CD4-positive, alpha-beta memory T cell (primary cell): Measurements from ENCODE around the gene FCRL3. TPM values are rescaled to one million over a fixed set of nuclear protein-coding genes. Genes with fewer than 3 reads are reported as not detected.

ENCODE experiments used
- CTCF ChIA-PET: fragments of 350-600 bp; sonication (Branson Sonifier 250); formaldehyde crosslinking; loops from one replicate; lab custom pipeline; 2021; ENCODE audit warnings: inconsistent platforms; ENCODE audit not compliant: partially characterized antibody; lab: Charles Lee
- POLR2A ChIA-PET: fragments of 350-600 bp; sonication (Branson Sonifier 250); formaldehyde crosslinking; loops from one replicate; lab custom pipeline; 2021; ENCODE audit not compliant: partially characterized antibody; lab: Charles Lee
- DNase-seq, 5 donors: peaks; one replicate each; pipeline versions ENCODE4 v3.0.0 to v3.0.0-alpha.2; 2020 to 2022; ENCODE audit warnings: mixed read lengths in 1 of 5
- H3K27ac ChIP-seq: one replicate; pipeline ENCODE4 v1.7.0; 2013; ENCODE audit warnings: low read depth, low read length
- H3K27me3 ChIP-seq: 2 replicates; pipeline ENCODE4 v1.7.0; 2013; ENCODE audit warnings: mild to moderate bottlenecking, low read length, moderate library complexity; ENCODE audit not compliant: insufficient read depth
- H3K36me3 ChIP-seq: 2 replicates; pipeline ENCODE4 v1.7.0; 2013; ENCODE audit warnings: mild to moderate bottlenecking, low read length, moderate library complexity; ENCODE audit not compliant: insufficient read depth
- H3K4me1 ChIP-seq: 2 replicates; pipeline ENCODE4 v1.7.0; 2013; ENCODE audit warnings: mild to moderate bottlenecking, low read length, moderate library complexity; ENCODE audit not compliant: insufficient read depth
- H3K4me3 ChIP-seq, 2 donors: one replicate each; pipeline ENCODE4 v1.7.0; 2013; ENCODE audit warnings: low read length in 2 of 2, mild to moderate bottlenecking in 1 of 2
- H3K9me3 ChIP-seq, 2 donors: one replicate each; pipeline ENCODE4 v1.7.0; 2013; ENCODE audit warnings: low read length in 2 of 2, control low read depth in 1 of 2; ENCODE audit not compliant: control insufficient read depth in 1 of 2
- H3K27ac Mint-ChIP-seq, 7 donors: one replicate each; pipeline ENCODE4 v1.8.0; 2020 to 2021; ENCODE audit warnings: mixed read lengths in 7 of 7, mild to moderate bottlenecking in 6 of 7, inconsistent platforms in 3 of 7, moderate library complexity in 3 of 7
- H3K27me3 Mint-ChIP-seq, 2 donors: one replicate each; pipeline ENCODE4 v1.8.0; 2020 to 2021; ENCODE audit warnings: mixed read lengths in 2 of 2
- H3K36me3 Mint-ChIP-seq, 2 donors: one replicate each; pipeline ENCODE4 v1.8.0; 2020 to 2021; ENCODE audit warnings: mixed read lengths in 2 of 2, inconsistent platforms in 1 of 2, mild to moderate bottlenecking in 1 of 2
- H3K4me1 Mint-ChIP-seq, 4 donors: one replicate each; pipeline ENCODE4 v1.8.0; 2020 to 2021; ENCODE audit warnings: mixed read lengths in 4 of 4, mild to moderate bottlenecking in 1 of 4
- H3K4me3 Mint-ChIP-seq, 8 donors: one replicate each; pipeline ENCODE4 v1.8.0; 2020 to 2021; ENCODE audit warnings: mixed read lengths in 8 of 8, mild to moderate bottlenecking in 7 of 8, moderate library complexity in 6 of 8, inconsistent platforms in 3 of 8
- H3K9me3 Mint-ChIP-seq, 8 donors: one replicate each; pipeline ENCODE4 v1.8.0; 2020 to 2021; ENCODE audit warnings: mixed read lengths in 8 of 8, mild to moderate bottlenecking in 5 of 8, inconsistent platforms in 3 of 8, moderate library complexity in 1 of 8
- intact Hi-C: fragments of 100-400 bp; cut with micrococcal nuclease; formaldehyde crosslinking; loops from one replicate; pipeline ENCODE4 v1.15.1; 2023
- polyA plus RNA-seq, 2 donors: library from polyadenylated mRNA; unstranded; fragments of 300-500 nt; fragmentation: Illumina TruSeq; gene quantifications; one replicate each; pipeline ENCODE4 v1.2.3, GENCODE V29; 2021
- total RNA-seq, 2 experiments: library from RNA; stranded (reverse); gene quantifications; one replicate each; pipeline ENCODE4 v1.2.3, GENCODE V29; 2021

FCRL3 gene
- total and polyA plus RNA-seq, 4 experiments from 2014 or later = 0.56 to 6.1 (median 3.5) TPM

GRCh38 chr1:157652859-157653493, 47.6 kb downstream of the FCRL3 start:
- DNase-seq = no peak
- intact Hi-C loops = no loop called here
- no peaks in the 10 kb centered on the region for H3K36me3 ChIP-seq
- H3K4me3 ChIP-seq = no peak overlapping the region
- H3K36me3 Mint-ChIP-seq = no peaks in the 10 kb centered on the region
- H3K9me3 ChIP-seq = no peaks in the 10 kb centered on the region
- H3K27me3 ChIP-seq = no peaks in the 10 kb centered on the region
- ChIA-PET POLR2A (no interaction called here), CTCF (no interaction called here)
- no peak overlapping the region for H3K27ac ChIP-seq
- no peaks in the 10 kb centered on the region for H3K4me1 ChIP-seq
- no peak overlapping the region for H3K27ac Mint-ChIP-seq
- H3K4me3 Mint-ChIP-seq = no peak overlapping the region
- peaks cover 0 to 2% (median 0%) of the 10 kb centered on the region in 8 donors for H3K9me3 Mint-ChIP-seq
- no peaks in the 10 kb centered on the region for H3K4me1 Mint-ChIP-seq
- peaks cover 10 to 13% of the 10 kb centered on the region in 2 donors for H3K27me3 Mint-ChIP-seq

GRCh38 chr1:157648317-157648716, 52.3 kb downstream of the FCRL3 start:
- H3K27ac Mint-ChIP-seq = no peak overlapping the region
- no peak overlapping the region for H3K4me3 ChIP-seq
- no peaks in the 10 kb centered on the region for H3K9me3 Mint-ChIP-seq
- H3K4me1 Mint-ChIP-seq = no peaks in the 10 kb centered on the region
- H3K36me3 Mint-ChIP-seq = no peaks in the 10 kb centered on the region
- no peaks in the 10 kb centered on the region for H3K27me3 ChIP-seq
- CTCF ChIA-PET = no interaction called here
- H3K4me3 Mint-ChIP-seq = no peak overlapping the region
- peaks cover 8 to 9% of the 10 kb centered on the region in 2 donors for H3K27me3 Mint-ChIP-seq
- DNase-seq = no peak
- POLR2A ChIA-PET = no interaction called here
- H3K36me3 ChIP-seq = no peaks in the 10 kb centered on the region
- intact Hi-C loops = no loop called here
- no peaks in the 10 kb centered on the region for H3K9me3 ChIP-seq
- no peaks in the 10 kb centered on the region for H3K4me1 ChIP-seq
- no peak overlapping the region for H3K27ac ChIP-seq

GRCh38 chr1:157646144-157646543, 54.4 kb downstream of the FCRL3 start:
- peaks cover 6 to 7% of the 10 kb centered on the region in 2 donors for H3K27me3 Mint-ChIP-seq
- H3K27ac ChIP-seq = no peak overlapping the region
- H3K27me3 ChIP-seq = no peaks in the 10 kb centered on the region
- DNase-seq = no peak
- CTCF ChIA-PET = no interaction called here
- intact Hi-C loops = no loop called here
- POLR2A ChIA-PET = no interaction called here
- no peaks in the 10 kb centered on the region for H3K36me3 Mint-ChIP-seq
- H3K36me3 ChIP-seq = no peaks in the 10 kb centered on the region
- no peak overlapping the region for H3K4me3 Mint-ChIP-seq
- H3K4me1 Mint-ChIP-seq = no peaks in the 10 kb centered on the region
- H3K4me3 ChIP-seq = no peak overlapping the region
- no peaks in the 10 kb centered on the region for H3K9me3 ChIP-seq
- H3K27ac Mint-ChIP-seq = no peak overlapping the region
- no peaks in the 10 kb centered on the region for H3K9me3 Mint-ChIP-seq
- H3K4me1 ChIP-seq = no peaks in the 10 kb centered on the region

- no peak for DNase-seq
- H3K9me3 ChIP-seq = no peaks in the 10 kb centered on the region
- Mint-ChIP-seq H3K9me3 (peaks cover 0 to 3% (median 0%) of the 10 kb centered on the region in 8 donors), H3K27me3 (peaks cover 4 to 23% of the 10 kb centered on the region in 2 donors), H3K27ac (no peak overlapping the region), H3K4me3 (no peak overlapping the region), H3K36me3 (no peaks in the 10 kb centered on the region), H3K4me1 (no peaks in the 10 kb centered on the region)
- H3K36me3 ChIP-seq = no peaks in the 10 kb centered on the region
- H3K27ac ChIP-seq = no peak overlapping the region
- CTCF ChIA-PET = no interaction called here
- no peaks in the 10 kb centered on the region for H3K4me1 ChIP-seq
- POLR2A ChIA-PET = no interaction called here
- intact Hi-C loops = no loop called here
- H3K4me3 ChIP-seq = no peak overlapping the region
- no peaks in the 10 kb centered on the region for H3K27me3 ChIP-seq
Observed at GRCh38 chr1:157641177-157641576, 59.4 kb downstream of the FCRL3 start.

- Histone ChIP-seq H3K27me3 (no peaks in the 10 kb centered on the region), H3K9me3 (no peaks in the 10 kb centered on the region), H3K27ac (no peak overlapping the region), H3K36me3 (no peaks in the 10 kb centered on the region), H3K4me1 (no peaks in the 10 kb centered on the region), H3K4me3 (no peak overlapping the region)
- no peak overlapping the region for H3K4me3 Mint-ChIP-seq
- peaks cover 0 to 3% (median 0%) of the 10 kb centered on the region in 8 donors for H3K9me3 Mint-ChIP-seq
- H3K36me3 Mint-ChIP-seq = no peaks in the 10 kb centered on the region
- intact Hi-C loops = no loop called here
- no peak overlapping the region for H3K27ac Mint-ChIP-seq
- peaks cover 4 to 26% of the 10 kb centered on the region in 2 donors for H3K27me3 Mint-ChIP-seq
- POLR2A ChIA-PET = no interaction called here
- DNase-seq = no peak
- H3K4me1 Mint-ChIP-seq = no peaks in the 10 kb centered on the region
- CTCF ChIA-PET = no interaction called here
Observed at GRCh38 chr1:157639800-157640199, 60.8 kb downstream of the FCRL3 start.

GRCh38 chr1:157628773-157629172, 71.8 kb downstream of the FCRL3 start:
- Histone ChIP-seq H3K4me3 (no peak overlapping the region), H3K27ac (no peak overlapping the region), H3K9me3 (no peaks in the 10 kb centered on the region), H3K36me3 (no peaks in the 10 kb centered on the region), H3K27me3 (no peaks in the 10 kb centered on the region), H3K4me1 (no peaks in the 10 kb centered on the region)
- ChIA-PET POLR2A (no interaction called here), CTCF (no interaction called here)
- Mint-ChIP-seq H3K27ac (no peak overlapping the region), H3K9me3 (peaks cover 0 to 3% (median 0%) of the 10 kb centered on the region in 8 donors), H3K4me3 (no peak overlapping the region), H3K36me3 (no peaks in the 10 kb centered on the region), H3K4me1 (no peaks in the 10 kb centered on the region), H3K27me3 (peaks cover 10 to 12% of the 10 kb centered on the region in 2 donors)
- DNase-seq = no peak
- intact Hi-C loops = no loop called here
